Hepatocyte (in vitro differentiated cells): ENCODE data around the gene FGF4. TPM values are rescaled to one million over a fixed set of nuclear protein-coding genes. Genes with fewer than 3 reads are reported as not detected.
A peak's percentile ranks its signal among the peaks of the same experiment; 100 is the strongest.

ENCODE experiments used
- DNase-seq: peaks from one replicate; pipeline ENCODE4 v3.0.0-alpha.2; 2016; ENCODE audit warnings: low spot score
- H2AFZ ChIP-seq: fragments of 200-600 bp; sonication (generic); 2 replicates; pipeline ENCODE4 v1.6.0; 2016; ENCODE audit warnings: antibody characterized with exemption, mild to moderate bottlenecking
- H3K27ac ChIP-seq: fragments of 200-600 bp; sonication (generic); 2 replicates; pipeline ENCODE4 v1.5.1; 2016; ENCODE audit warnings: mild to moderate bottlenecking
- H3K27me3 ChIP-seq: fragments of 200-600 bp; sonication (generic); 2 replicates; pipeline ENCODE4 v1.6.1; 2016
- H3K36me3 ChIP-seq: fragments of 200-600 bp; sonication (generic); replicated peaks from 2 replicates; pipeline ENCODE4 v1.5.1; 2016; ENCODE audit warnings: low read depth; ENCODE audit not compliant: insufficient read depth
- H3K4me1 ChIP-seq: fragments of 200-600 bp; sonication (generic); 2 replicates; pipeline ENCODE4 v1.5.1; 2016; ENCODE audit warnings: mild to moderate bottlenecking, moderate library complexity; ENCODE audit not compliant: insufficient read depth
- H3K4me2 ChIP-seq: fragments of 200-600 bp; sonication (generic); 2 replicates; pipeline ENCODE4 v1.6.0; 2016
- H3K4me3 ChIP-seq: fragments of 200-600 bp; sonication (generic); 2 replicates; pipeline ENCODE4 v1.5.1; 2016; ENCODE audit warnings: mild to moderate bottlenecking
- H3K79me2 ChIP-seq: fragments of 200-600 bp; sonication (generic); 2 replicates; pipeline ENCODE4 v1.6.0; 2017; ENCODE audit warnings: mild to moderate bottlenecking
- H3K9me2 ChIP-seq: fragments of 200-600 bp; sonication (generic); replicated peaks from 2 replicates; pipeline ENCODE4 v1.6.0; 2017; ENCODE audit warnings: mild to moderate bottlenecking; ENCODE audit not compliant: insufficient read depth
- H3K9me3 ChIP-seq: fragments of 200-600 bp; sonication (generic); 2 replicates; pipeline ENCODE4 v1.5.1; 2016; ENCODE audit warnings: low read depth, mild to moderate bottlenecking
- H4K20me1 ChIP-seq: fragments of 200-600 bp; sonication (generic); 2 replicates; pipeline ENCODE4 v1.6.0; 2016; ENCODE audit warnings: mild to moderate bottlenecking; ENCODE audit not compliant: insufficient read depth, poor library complexity, severe bottlenecking
- EZH2 ChIP-seq: fragments of 200-600 bp; sonication (generic); IDR thresholded peaks from 2 replicates; pipeline ENCODE4 v1.6.1; 2016; ENCODE audit warnings: antibody characterized with exemption, mild to moderate bottlenecking, borderline replicate concordance
- EZH2phosphoT487 ChIP-seq: fragments of 200-600 bp; sonication (generic); IDR thresholded peaks from one replicate; pipeline ENCODE4 v1.6.1; 2018; ENCODE audit warnings: antibody characterized with exemption, mild to moderate bottlenecking, low read depth, moderate library complexity; ENCODE audit not compliant: unreplicated experiment, severe bottlenecking
- WGBS: methylation state at CpG from one replicate; pipeline ENCODE4 v1.1.6; 2016; ENCODE audit warnings: low lambda C conversion rate; ENCODE audit errors: missing lambda C conversion rate; 5-methylcytosine and 5-hydroxymethylcytosine counted together
- polyA plus RNA-seq: library from polyadenylated mRNA; unstranded; fragments of >200 nt; fragmentation: Nextera tagmentation; extraction: Ambion mirVana; gene quantifications from 2 replicates; pipeline ENCODE4 v1.2.1, GENCODE V29; 2016
- total RNA-seq: library from RNA; depleted of rRNA; stranded (reverse); fragments of >200 nt; gene quantifications from 2 replicates; pipeline ENCODE4 v1.2.3, GENCODE V29; 2014
- TF ChIP-seq, protein P1 (sequence below): fragments of 200-600 bp; sonication (generic); IDR thresholded peaks from 2 replicates; pipeline ENCODE4 v1.5.1; 2016; ENCODE audit warnings: antibody characterized with exemption, mild to moderate bottlenecking; ENCODE audit not compliant: poor library complexity

Gene FGF4
- total and polyA plus RNA-seq, 2 experiments from 2014 or later, result not detected

DNA sequence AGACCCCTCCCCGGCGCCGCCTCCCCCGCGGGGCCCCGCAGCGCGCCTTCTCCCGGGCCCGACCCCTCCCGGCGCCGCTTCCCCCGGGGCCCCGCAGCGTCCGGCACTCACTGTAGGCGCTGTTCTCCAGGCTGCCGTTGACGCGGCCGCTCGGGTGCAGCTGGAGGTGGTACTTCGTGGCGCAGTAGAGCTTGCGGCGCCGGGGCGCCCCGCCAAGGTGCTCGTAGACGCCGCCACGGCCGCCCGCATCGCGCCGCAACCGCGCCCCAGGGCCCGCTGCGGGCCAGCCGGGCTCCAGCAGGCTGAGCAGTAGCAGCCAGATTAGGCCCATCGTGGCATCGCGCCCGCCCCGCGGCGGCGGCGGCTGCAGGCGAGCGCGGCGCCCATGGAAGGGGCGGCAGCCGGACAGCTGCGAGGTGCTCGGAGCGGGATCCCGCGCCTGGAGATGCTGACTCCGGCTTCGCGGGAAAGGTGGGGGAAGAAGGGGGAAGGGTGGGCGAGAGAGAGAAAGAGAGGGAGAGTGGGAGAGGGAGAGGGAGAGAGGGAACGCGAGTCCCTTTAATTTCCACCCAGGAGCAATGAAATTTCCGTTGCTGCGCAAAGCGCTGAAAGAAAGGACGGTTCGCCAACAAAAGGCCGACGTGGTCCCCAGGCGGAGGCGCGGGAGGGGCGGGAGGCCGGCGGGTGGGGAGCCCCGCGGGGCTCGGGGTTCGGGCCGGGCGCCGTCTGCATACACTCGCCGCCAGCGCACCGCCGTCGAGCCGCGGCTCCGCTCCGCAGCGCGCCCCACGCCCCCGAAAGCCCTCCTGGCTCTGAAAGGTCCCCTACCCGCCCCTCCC lies 43.7 kb upstream of the FGF4 start, which contains the start of gene FGF3:
TSS of gene FGF3 (minus strand) at position 814 of the 839 bp plus-strand sequence. CDS start at position 331, 483 bp downstream.
- peak within 1 kb of the TSS; percentile 60 for H2AFZ ChIP-seq
- no peaks in the 10 kb centered on the region for H3K79me2 ChIP-seq
- peaks cover 78% of the 10 kb centered on the region for H3K27me3 ChIP-seq
- H3K4me1 ChIP-seq, result peaks cover 12% of the 10 kb centered on the region
- H3K4me2 ChIP-seq, result peak within 1 kb of the TSS; percentile 72
- H3K36me3 ChIP-seq, result no peaks in the 10 kb centered on the region
- no peaks in the 10 kb centered on the region for H3K9me3 ChIP-seq
- no peaks in the 10 kb centered on the region for H3K9me2 ChIP-seq
- TF ChIP-seq, protein P1, sequence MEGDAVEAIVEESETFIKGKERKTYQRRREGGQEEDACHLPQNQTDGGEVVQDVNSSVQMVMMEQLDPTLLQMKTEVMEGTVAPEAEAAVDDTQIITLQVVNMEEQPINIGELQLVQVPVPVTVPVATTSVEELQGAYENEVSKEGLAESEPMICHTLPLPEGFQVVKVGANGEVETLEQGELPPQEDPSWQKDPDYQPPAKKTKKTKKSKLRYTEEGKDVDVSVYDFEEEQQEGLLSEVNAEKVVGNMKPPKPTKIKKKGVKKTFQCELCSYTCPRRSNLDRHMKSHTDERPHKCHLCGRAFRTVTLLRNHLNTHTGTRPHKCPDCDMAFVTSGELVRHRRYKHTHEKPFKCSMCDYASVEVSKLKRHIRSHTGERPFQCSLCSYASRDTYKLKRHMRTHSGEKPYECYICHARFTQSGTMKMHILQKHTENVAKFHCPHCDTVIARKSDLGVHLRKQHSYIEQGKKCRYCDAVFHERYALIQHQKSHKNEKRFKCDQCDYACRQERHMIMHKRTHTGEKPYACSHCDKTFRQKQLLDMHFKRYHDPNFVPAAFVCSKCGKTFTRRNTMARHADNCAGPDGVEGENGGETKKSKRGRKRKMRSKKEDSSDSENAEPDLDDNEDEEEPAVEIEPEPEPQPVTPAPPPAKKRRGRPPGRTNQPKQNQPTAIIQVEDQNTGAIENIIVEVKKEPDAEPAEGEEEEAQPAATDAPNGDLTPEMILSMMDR, result no peak
- TF ChIP-seq EZH2phosphoT487 (peak; percentile 89), EZH2 (peak; percentile 29)
- H4K20me1 ChIP-seq, result no peaks in the 10 kb centered on the region
- no peak within 1 kb of the TSS for H3K27ac ChIP-seq
- H3K4me3 ChIP-seq, result no peak within 1 kb of the TSS
- WGBS, result 3% methylated on average over 56 of the region's 105 CpGs
- no peak for DNase-seq

- TF ChIP-seq EZH2, result peak; percentile 6
- TF ChIP-seq, protein P1, result no peak
- peak overlapping the region; percentile 72 for H3K4me2 ChIP-seq
- no peaks in the 10 kb centered on the region for H4K20me1 ChIP-seq
- no peaks in the 10 kb centered on the region for H3K36me3 ChIP-seq
- H3K9me3 ChIP-seq, result no peaks in the 10 kb centered on the region
- H3K9me2 ChIP-seq, result no peaks in the 10 kb centered on the region
- no peak overlapping the region for H3K4me3 ChIP-seq
- no peak for DNase-seq
- no peak overlapping the region for H3K27ac ChIP-seq
- no peaks in the 10 kb centered on the region for H3K79me2 ChIP-seq
- peaks cover 78% of the 10 kb centered on the region for H3K27me3 ChIP-seq
- peaks cover 12% of the 10 kb centered on the region for H3K4me1 ChIP-seq
- H2AFZ ChIP-seq, result peak overlapping the region; percentile 60
- 2% methylated on average over 20 of the region's 31 CpGs for WGBS
Measured at GRCh38 chr11:69818231-69818602, 43.1 kb upstream of the FGF4 start.

GRCh38 chr11:69817265-69818230 lies 42.4 kb upstream of the FGF4 start:
- no peak for DNase-seq
- Histone ChIP-seq H4K20me1 (no peaks in the 10 kb centered on the region), H3K4me1 (peaks cover 12% of the 10 kb centered on the region), H3K27me3 (peaks cover 78% of the 10 kb centered on the region), H3K4me3 (no peak overlapping the region), H3K27ac (no peak overlapping the region), H2AFZ (peak overlapping the region; percentile 60), H3K4me2 (peak overlapping the region; percentile 72), H3K36me3 (no peaks in the 10 kb centered on the region), H3K9me2 (no peaks in the 10 kb centered on the region), H3K9me3 (no peaks in the 10 kb centered on the region), H3K79me2 (no peaks in the 10 kb centered on the region)
- 2% methylated on average over 100 of the region's 107 CpGs for WGBS
- TF ChIP-seq EZH2phosphoT487 (peak; percentile 48), EZH2 (peak; percentile 88)
- TF ChIP-seq, protein P1, result no peak
